Natural killer cell (primary cell): ENCODE measurements around the gene NBEAL2. TPM values are rescaled to one million over a fixed set of nuclear protein-coding genes. Genes with fewer than 3 reads are reported as not detected.

Source experiments
- ATAC-seq, 3 donors: fragments of 150-1000 bp in 2 of 3; fragments of 200-7000 bp in 1 of 3; cut with Tn5 transposase; 1 replicate in 1 of 3; 2 replicates in 2 of 3; pipeline ENCODE4 v1.10.0; 2021; ENCODE audit warnings: mild to moderate bottlenecking in 2 of 3, moderate library complexity in 2 of 3
- DNase-seq, 2 donors: peaks; one replicate each; pipeline versions ENCODE4 v3.0.0 to v3.0.0-alpha.2; 2013 to 2021; ENCODE audit warnings: mixed read lengths in 1 of 2
- H3K27ac ChIP-seq: one replicate; pipeline ENCODE4 v1.5.1; 2013; ENCODE audit warnings: mild to moderate bottlenecking, low read length
- H3K27me3 ChIP-seq: one replicate; pipeline ENCODE4 v1.6.1; 2013; ENCODE audit warnings: low read length; ENCODE audit not compliant: control insufficient read depth, insufficient read depth
- H3K36me3 ChIP-seq: one replicate; pipeline ENCODE4 v1.6.1; 2013; ENCODE audit warnings: low read length; ENCODE audit not compliant: control insufficient read depth, insufficient read depth
- H3K4me1 ChIP-seq: one replicate; pipeline ENCODE4 v1.6.1; 2013; ENCODE audit warnings: low read length; ENCODE audit not compliant: control insufficient read depth, insufficient read depth
- H3K4me3 ChIP-seq: one replicate; pipeline ENCODE4 v1.5.1; 2013; ENCODE audit warnings: low read length
- H3K9me3 ChIP-seq: one replicate; pipeline ENCODE4 v1.6.1; 2013; ENCODE audit warnings: low read length; ENCODE audit not compliant: control insufficient read depth, insufficient read depth
- H3K27ac Mint-ChIP-seq, 2 donors: one replicate each; pipeline ENCODE4 v1.8.0; 2022; ENCODE audit warnings: mild to moderate bottlenecking in 2 of 2, mixed read lengths in 2 of 2, moderate library complexity in 1 of 2
- H3K27me3 Mint-ChIP-seq, 2 donors: one replicate each; pipeline ENCODE4 v1.8.0; 2022; ENCODE audit warnings: low read depth in 2 of 2, mixed read lengths in 2 of 2
- H3K36me3 Mint-ChIP-seq: one replicate; pipeline ENCODE4 v1.8.0; 2022; ENCODE audit warnings: mixed read lengths
- H3K4me1 Mint-ChIP-seq, 2 donors: one replicate each; pipeline ENCODE4 v1.8.0; 2022; ENCODE audit warnings: mixed read lengths in 2 of 2
- H3K4me3 Mint-ChIP-seq: one replicate; pipeline ENCODE4 v1.8.0; 2022; ENCODE audit warnings: mild to moderate bottlenecking, moderate library complexity, mixed read lengths
- H3K9me3 Mint-ChIP-seq, 2 donors: one replicate each; pipeline ENCODE4 v1.8.0; 2022; ENCODE audit warnings: mixed read lengths in 2 of 2
- CTCF ChIP-seq: fragments of 200-600 bp; IDR thresholded peaks from one replicate; pipeline ENCODE4 v1.8.0; 2022; ENCODE audit warnings: antibody characterized with exemption
- WGBS: methylation state at CpG from one replicate; pipeline ENCODE4 v1.1.7; 2013; ENCODE audit warnings: missing lambda C conversion rate; ENCODE audit not compliant: insufficient coverage; 5-methylcytosine and 5-hydroxymethylcytosine counted together
- intact Hi-C: fragments of 100-400 bp; cut with micrococcal nuclease; formaldehyde crosslinking; loops from one replicate; pipeline ENCODE4 v1.14.2; 2022
- total RNA-seq, 4 donors: library from RNA; stranded (reverse); fragments of 120-200 nt in 1 of 4; gene quantifications; one replicate each; pipeline versions ENCODE4 v1.2.3 to v1.2.4, GENCODE V29; 2013 to 2022

Gene NBEAL2
- total RNA-seq, 3 donors from 2014 or later (not counting 1 experiment from before 2014, with no cell fraction given): 453 to 536 (median 532) TPM

- intact Hi-C loops: no loop called here
- Mint-ChIP-seq H3K27ac (peak overlapping the region; percentile 88 to 93), H3K4me1 (peaks cover 86 to 89% of the 10 kb centered on the region in 2 donors), H3K36me3 (no peaks in the 10 kb centered on the region), H3K27me3 (no peaks in the 10 kb centered on the region), H3K9me3 (no peaks in the 10 kb centered on the region), H3K4me3 (peak overlapping the region; percentile 85)
- H3K27ac ChIP-seq: no peak overlapping the region
- H3K9me3 ChIP-seq: no peaks in the 10 kb centered on the region
- no peak for DNase-seq
- 68% methylated on average over 3 of the region's 3 CpGs for WGBS
- no peak for TF ChIP-seq CTCF
- peaks cover 6% of the 10 kb centered on the region for H3K36me3 ChIP-seq
- no peak overlapping the region for H3K4me3 ChIP-seq
- H3K4me1 ChIP-seq: peaks cover 81% of the 10 kb centered on the region
- H3K27me3 ChIP-seq: no peaks in the 10 kb centered on the region
- no peak for ATAC-seq
Measured at GRCh38 chr3:46970391-46971091, 8.9 kb upstream of the NBEAL2 start.

DNA sequence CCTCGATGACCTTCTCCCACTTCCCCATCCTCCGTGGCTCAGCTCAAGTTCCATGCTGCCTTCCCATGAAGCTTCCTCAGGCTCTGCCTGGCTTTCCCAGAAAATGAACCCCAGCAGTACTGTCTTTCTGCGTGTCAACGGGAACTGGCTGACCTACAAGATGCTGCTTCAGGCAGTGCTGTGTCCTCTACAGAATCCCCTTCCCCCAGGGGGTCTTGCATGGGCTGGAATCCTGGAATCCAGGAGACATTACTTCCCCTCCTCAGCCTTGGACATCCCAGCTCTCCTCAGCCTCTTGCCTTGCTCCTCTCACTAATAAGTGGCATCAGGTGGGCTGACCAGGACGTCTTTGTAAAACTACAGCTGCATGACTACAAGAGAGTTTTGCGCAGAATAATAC is 8.3 kb upstream of the NBEAL2 start:
- Mint-ChIP-seq H3K4me1 (peaks cover 82 to 86% of the 10 kb centered on the region in 2 donors), H3K27ac (peak overlapping the region; percentile 88 to 93), H3K36me3 (no peaks in the 10 kb centered on the region), H3K9me3 (no peaks in the 10 kb centered on the region), H3K4me3 (peak overlapping the region; percentile 85), H3K27me3 (no peaks in the 10 kb centered on the region)
- Histone ChIP-seq H3K4me1 (peaks cover 81% of the 10 kb centered on the region), H3K27ac (peak overlapping the region; percentile 7), H3K36me3 (peaks cover 2% of the 10 kb centered on the region), H3K27me3 (no peaks in the 10 kb centered on the region), H3K9me3 (no peaks in the 10 kb centered on the region), H3K4me3 (no peak overlapping the region)
- intact Hi-C loops: no loop called here
- ATAC-seq (no peak), DNase-seq (no peak)
- WGBS: 61% methylated on average over 6 of the region's 6 CpGs
- TF ChIP-seq CTCF: no peak

GRCh38 chr3:46971742-46972141 is 7.7 kb upstream of the NBEAL2 start:
- Mint-ChIP-seq H3K4me3 (peak overlapping the region; percentile 85), H3K4me1 (peaks cover 82 to 86% of the 10 kb centered on the region in 2 donors), H3K27ac (peak overlapping the region; percentile 88 to 93), H3K27me3 (no peaks in the 10 kb centered on the region), H3K36me3 (no peaks in the 10 kb centered on the region), H3K9me3 (no peaks in the 10 kb centered on the region)
- no peaks in the 10 kb centered on the region for H3K9me3 ChIP-seq
- H3K4me3 ChIP-seq: no peak overlapping the region
- no peaks in the 10 kb centered on the region for H3K27me3 ChIP-seq
- H3K27ac ChIP-seq: peak overlapping the region; percentile 7
- H3K36me3 ChIP-seq: peaks cover 2% of the 10 kb centered on the region
- no peak for TF ChIP-seq CTCF
- no peak for ATAC-seq
- H3K4me1 ChIP-seq: peaks cover 75% of the 10 kb centered on the region
- intact Hi-C loops: no loop called here
- DNase-seq: peak in 1 of 2 donors; percentile 40
- 0% methylated on average over 1 of the region's 1 CpG for WGBS

GRCh38 chr3:46972396-46972795 is 7.1 kb upstream of the NBEAL2 start:
- TF ChIP-seq CTCF: no peak
- no peak for ATAC-seq

More at GRCh38 chr3:46972396-46972795, 7.1 kb upstream of the NBEAL2 start:
- H3K9me3 ChIP-seq: no peaks in the 10 kb centered on the region
- H3K4me3 ChIP-seq: no peak overlapping the region
- 40% methylated on average over 2 of the region's 2 CpGs for WGBS
- H3K27me3 ChIP-seq: no peaks in the 10 kb centered on the region
- H3K27me3 Mint-ChIP-seq: no peaks in the 10 kb centered on the region
- H3K4me3 Mint-ChIP-seq: peak overlapping the region; percentile 85
- peaks cover 2% of the 10 kb centered on the region for H3K36me3 ChIP-seq
- DNase-seq: peak in 1 of 2 donors; percentile 65
- no peaks in the 10 kb centered on the region for H3K36me3 Mint-ChIP-seq
- H3K27ac ChIP-seq: peak overlapping the region; percentile 7
- H3K4me1 ChIP-seq: peaks cover 75% of the 10 kb centered on the region
- intact Hi-C loops: no loop called here
- peaks cover 82 to 83% of the 10 kb centered on the region in 2 donors for H3K4me1 Mint-ChIP-seq
- H3K27ac Mint-ChIP-seq: peak overlapping the region; percentile 88 to 93
- no peaks in the 10 kb centered on the region for H3K9me3 Mint-ChIP-seq
